Parathyroid adenoma (tissue), 2 donors: ENCODE results near the gene KRTAP10-12.

Source experiments
- H2AFZ ChIP-seq: fragments of 300-600 bp; sonication (generic); one replicate; pipeline ENCODE4 v1.7.0; 2017; ENCODE audit warnings: antibody characterized with exemption, mild to moderate bottlenecking
- H3K27ac ChIP-seq: fragments of 300-600 bp; sonication (generic); one replicate; pipeline ENCODE4 v1.7.0; 2017
- H3K27me3 ChIP-seq: fragments of 300-600 bp; sonication (generic); one replicate; pipeline ENCODE4 v1.7.0; 2017; ENCODE audit warnings: low read length; ENCODE audit not compliant: control insufficient read depth, insufficient read depth
- H3K36me3 ChIP-seq: fragments of 300-600 bp; sonication (generic); one replicate; pipeline ENCODE4 v1.7.0; 2017; ENCODE audit warnings: low read length; ENCODE audit not compliant: control insufficient read depth, insufficient read depth
- H3K4me1 ChIP-seq: fragments of 300-600 bp; sonication (generic); one replicate; pipeline ENCODE4 v1.7.0; 2017; ENCODE audit warnings: control low read depth
- H3K4me2 ChIP-seq: fragments of 300-600 bp; sonication (generic); one replicate; pipeline ENCODE4 v1.7.0; 2017; ENCODE audit warnings: low read length
- H3K4me3 ChIP-seq: fragments of 300-600 bp; sonication (generic); one replicate; pipeline ENCODE4 v1.7.0; 2017; ENCODE audit warnings: low read depth, low read length
- H3K79me2 ChIP-seq: fragments of 300-600 bp; sonication (generic); one replicate; pipeline ENCODE4 v1.7.0; 2017; ENCODE audit warnings: control low read depth
- H3K9ac ChIP-seq: fragments of 300-600 bp; sonication (generic); one replicate; pipeline ENCODE4 v1.7.0; 2017; ENCODE audit warnings: mild to moderate bottlenecking
- H3K9me3 ChIP-seq: fragments of 300-600 bp; sonication (generic); one replicate; pipeline ENCODE4 v1.7.0; 2017; ENCODE audit warnings: low read length; ENCODE audit not compliant: control insufficient read depth
- CTCF ChIP-seq: fragments of 300-600 bp; sonication (generic); IDR thresholded peaks from one replicate; pipeline ENCODE4 v1.7.0; 2017; ENCODE audit warnings: antibody characterized with exemption, mild to moderate bottlenecking
- donor health status: primary hyperparathyroidism.

The KRTAP10-12 gene

GRCh38 chr21:44730028-44730395, 33.0 kb downstream of the KRTAP10-12 start:
- Histone ChIP-seq H2AFZ (no peak overlapping the region), H3K4me2 (no peak overlapping the region), H3K79me2 (no peaks in the 10 kb centered on the region), H3K9ac (no peak overlapping the region), H3K4me1 (no peaks in the 10 kb centered on the region), H3K27me3 (no peaks in the 10 kb centered on the region), H3K27ac (no peak overlapping the region), H3K9me3 (no peaks in the 10 kb centered on the region), H3K4me3 (no peak overlapping the region), H3K36me3 (no peaks in the 10 kb centered on the region)
- TF ChIP-seq CTCF: no peak

- H3K27ac ChIP-seq: no peak overlapping the region
- no peaks in the 10 kb centered on the region for H3K79me2 ChIP-seq
- no peak overlapping the region for H3K4me3 ChIP-seq
- no peaks in the 10 kb centered on the region for H3K36me3 ChIP-seq
- no peak overlapping the region for H3K4me2 ChIP-seq
- no peaks in the 10 kb centered on the region for H3K9me3 ChIP-seq
- H2AFZ ChIP-seq: no peak overlapping the region
- no peaks in the 10 kb centered on the region for H3K4me1 ChIP-seq
- no peak overlapping the region for H3K9ac ChIP-seq
- no peak for TF ChIP-seq CTCF
- no peaks in the 10 kb centered on the region for H3K27me3 ChIP-seq
These were observed 34.1 kb downstream of the KRTAP10-12 start for GRCh38 chr21:44730951-44731579.

- no peak overlapping the region for H3K9ac ChIP-seq
- H3K27ac ChIP-seq: no peak overlapping the region
- no peaks in the 10 kb centered on the region for H3K4me1 ChIP-seq
- no peak overlapping the region for H3K4me3 ChIP-seq
- no peaks in the 10 kb centered on the region for H3K9me3 ChIP-seq
- no peaks in the 10 kb centered on the region for H3K79me2 ChIP-seq
- H3K27me3 ChIP-seq: no peaks in the 10 kb centered on the region
- no peak overlapping the region for H2AFZ ChIP-seq
- no peaks in the 10 kb centered on the region for H3K36me3 ChIP-seq
- H3K4me2 ChIP-seq: no peak overlapping the region
- TF ChIP-seq CTCF: no peak
These were observed 35.3 kb downstream of the KRTAP10-12 start for GRCh38 chr21:44732263-44732662.

- Histone ChIP-seq H3K27me3 (no peaks in the 10 kb centered on the region), H3K27ac (no peak overlapping the region), H3K4me3 (no peak overlapping the region), H3K9me3 (no peaks in the 10 kb centered on the region), H3K4me2 (no peak overlapping the region), H3K36me3 (no peaks in the 10 kb centered on the region), H3K9ac (no peak overlapping the region), H3K4me1 (no peaks in the 10 kb centered on the region), H2AFZ (no peak overlapping the region), H3K79me2 (no peaks in the 10 kb centered on the region)
- no peak for TF ChIP-seq CTCF
These were observed 36.0 kb downstream of the KRTAP10-12 start for GRCh38 chr21:44732956-44733355.

- no peaks in the 10 kb centered on the region for H3K36me3 ChIP-seq
- H2AFZ ChIP-seq: no peak overlapping the region
- H3K4me3 ChIP-seq: no peak overlapping the region
- H3K4me2 ChIP-seq: no peak overlapping the region
- H3K9me3 ChIP-seq: no peaks in the 10 kb centered on the region
- no peaks in the 10 kb centered on the region for H3K79me2 ChIP-seq
- no peak overlapping the region for H3K9ac ChIP-seq
- no peak for TF ChIP-seq CTCF
- no peaks in the 10 kb centered on the region for H3K4me1 ChIP-seq
- H3K27ac ChIP-seq: no peak overlapping the region
- H3K27me3 ChIP-seq: no peaks in the 10 kb centered on the region
These were observed 37.2 kb downstream of the KRTAP10-12 start for GRCh38 chr21:44734026-44734745.
